Uterus (tissue), 4 donors: ENCODE results near the gene INPP5F. TPM values are rescaled to one million over a fixed set of nuclear protein-coding genes. Genes with fewer than 3 reads are reported as not detected.

Experiments
- DNase-seq, 2 donors: peaks; one replicate each; pipeline ENCODE4 v3.0.0-alpha.2; 2019 to 2020
- H3K27ac ChIP-seq, 2 donors: fragments of 200-600 bp; sonication (generic); 1 replicate in 1 of 2; 2 replicates in 1 of 2; pipeline ENCODE4 v1.5.1; 2016 to 2018
- H3K27me3 ChIP-seq, 2 donors: fragments of 200-600 bp; sonication (generic); one replicate each; pipeline ENCODE4 v1.5.1; 2018 to 2019; ENCODE audit warnings: control low read depth in 1 of 2
- H3K36me3 ChIP-seq, 2 donors: fragments of 200-600 bp; sonication (generic); one replicate each; pipeline ENCODE4 v1.5.1; 2019; ENCODE audit warnings: control low read depth in 1 of 2
- H3K4me1 ChIP-seq, 2 donors: fragments of 200-600 bp; sonication (generic); one replicate each; pipeline ENCODE4 v1.5.1; 2018 to 2019; ENCODE audit warnings: control low read depth in 1 of 2
- H3K4me3 ChIP-seq, 2 donors: fragments of 200-600 bp; sonication (generic); 1 replicate in 1 of 2; 2 replicates in 1 of 2; pipeline ENCODE4 v1.5.1; 2018 to 2019; ENCODE audit warnings: mild to moderate bottlenecking in 1 of 2
- H3K9me3 ChIP-seq, 2 donors: fragments of 200-600 bp; sonication (generic); one replicate each; pipeline ENCODE4 v1.5.1; 2019; ENCODE audit warnings: control low read depth in 1 of 2
- POLR2A ChIP-seq, 2 donors: fragments of 450-650 bp; IDR thresholded peaks; one replicate each; pipeline ENCODE4 v1.6.1; 2016; ENCODE audit warnings: antibody characterized with exemption in 2 of 2, mild to moderate bottlenecking in 1 of 2, moderate library complexity in 1 of 2
- intact Hi-C: fragments of 100-400 bp; cut with DNase I; formaldehyde crosslinking; loops from one replicate; pipeline ENCODE4 v1.15.1; 2023; ENCODE audit warnings: low total_unique reads
- total RNA-seq, 4 donors: library from RNA; depleted of rRNA in 3 of 4; stranded (reverse); fragments of >200 nt in 3 of 4; gene quantifications; one replicate each; pipeline versions ENCODE4 v1.1.0 to v1.2.4, GENCODE V29; 2014 to 2023
- TF ChIP-seq, protein P1 (sequence below), 4 experiments: fragments of 200-600 bp in 2 of 4; fragments of 450-650 bp in 2 of 4; sonication (generic) in 2 of 4; IDR thresholded peaks; one replicate each; pipeline ENCODE4 v1.5.1; 2016 to 2019; ENCODE audit warnings: antibody characterized with exemption in 4 of 4, mild to moderate bottlenecking in 2 of 4, moderate library complexity in 1 of 4
- donor health status: DM: yes; HTN: yes; CAD: no.

The INPP5F gene
- total RNA-seq, 4 donors from 2014 or later: 14.3 to 67.3 (median 27.8) TPM

DNA sequence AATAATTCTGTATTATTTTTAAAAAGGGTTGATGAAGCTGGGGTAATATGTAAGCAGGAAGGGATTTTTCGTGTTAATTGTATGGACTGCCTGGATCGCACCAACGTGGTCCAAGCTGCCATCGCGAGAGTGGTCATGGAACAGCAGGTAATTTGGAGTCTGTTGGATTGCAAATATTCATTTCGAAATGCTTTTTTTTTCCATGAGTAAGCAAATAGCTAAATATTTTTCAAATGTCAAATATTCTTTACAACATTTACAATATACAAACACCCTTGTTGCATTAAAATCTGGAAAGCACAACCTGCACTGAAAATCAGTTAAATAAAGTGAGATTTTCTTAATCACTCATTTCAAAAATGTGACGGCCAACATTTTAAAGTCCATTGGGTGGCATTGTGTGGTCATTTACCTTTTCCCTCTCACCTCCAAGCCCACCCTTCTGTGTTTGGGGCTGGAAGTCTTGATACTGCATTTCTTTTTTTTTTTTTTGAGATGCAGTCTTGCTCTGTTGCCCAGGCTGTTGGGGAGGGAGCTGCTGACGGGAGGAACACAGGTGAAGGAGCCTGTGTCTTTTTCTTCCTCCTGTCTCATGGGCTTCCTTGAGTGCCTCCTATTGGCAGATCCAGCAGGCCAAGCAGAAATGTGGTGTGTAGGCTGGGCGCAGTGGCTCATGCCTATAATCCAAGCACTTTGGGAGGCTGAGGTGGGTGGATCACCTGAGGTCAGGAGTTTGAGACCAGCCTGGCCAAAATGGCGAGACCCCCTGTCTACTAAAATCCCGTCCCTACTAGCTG is 80.7 kb downstream of the INPP5F start:
- Histone ChIP-seq H3K4me1 (no peaks in the 10 kb centered on the region), H3K27me3 (no peaks in the 10 kb centered on the region), H3K27ac (no peak overlapping the region), H3K4me3 (no peak overlapping the region), H3K9me3 (no peaks in the 10 kb centered on the region), H3K36me3 (no peaks in the 10 kb centered on the region)
- intact Hi-C loops: no loop called here
- no peak for TF ChIP-seq POLR2A (IDR thresholded peaks at IDR 0.05)
- TF ChIP-seq, protein P1, sequence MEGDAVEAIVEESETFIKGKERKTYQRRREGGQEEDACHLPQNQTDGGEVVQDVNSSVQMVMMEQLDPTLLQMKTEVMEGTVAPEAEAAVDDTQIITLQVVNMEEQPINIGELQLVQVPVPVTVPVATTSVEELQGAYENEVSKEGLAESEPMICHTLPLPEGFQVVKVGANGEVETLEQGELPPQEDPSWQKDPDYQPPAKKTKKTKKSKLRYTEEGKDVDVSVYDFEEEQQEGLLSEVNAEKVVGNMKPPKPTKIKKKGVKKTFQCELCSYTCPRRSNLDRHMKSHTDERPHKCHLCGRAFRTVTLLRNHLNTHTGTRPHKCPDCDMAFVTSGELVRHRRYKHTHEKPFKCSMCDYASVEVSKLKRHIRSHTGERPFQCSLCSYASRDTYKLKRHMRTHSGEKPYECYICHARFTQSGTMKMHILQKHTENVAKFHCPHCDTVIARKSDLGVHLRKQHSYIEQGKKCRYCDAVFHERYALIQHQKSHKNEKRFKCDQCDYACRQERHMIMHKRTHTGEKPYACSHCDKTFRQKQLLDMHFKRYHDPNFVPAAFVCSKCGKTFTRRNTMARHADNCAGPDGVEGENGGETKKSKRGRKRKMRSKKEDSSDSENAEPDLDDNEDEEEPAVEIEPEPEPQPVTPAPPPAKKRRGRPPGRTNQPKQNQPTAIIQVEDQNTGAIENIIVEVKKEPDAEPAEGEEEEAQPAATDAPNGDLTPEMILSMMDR (IDR thresholded peaks at IDR 0.05): no peak
- DNase-seq: no peak

DNA sequence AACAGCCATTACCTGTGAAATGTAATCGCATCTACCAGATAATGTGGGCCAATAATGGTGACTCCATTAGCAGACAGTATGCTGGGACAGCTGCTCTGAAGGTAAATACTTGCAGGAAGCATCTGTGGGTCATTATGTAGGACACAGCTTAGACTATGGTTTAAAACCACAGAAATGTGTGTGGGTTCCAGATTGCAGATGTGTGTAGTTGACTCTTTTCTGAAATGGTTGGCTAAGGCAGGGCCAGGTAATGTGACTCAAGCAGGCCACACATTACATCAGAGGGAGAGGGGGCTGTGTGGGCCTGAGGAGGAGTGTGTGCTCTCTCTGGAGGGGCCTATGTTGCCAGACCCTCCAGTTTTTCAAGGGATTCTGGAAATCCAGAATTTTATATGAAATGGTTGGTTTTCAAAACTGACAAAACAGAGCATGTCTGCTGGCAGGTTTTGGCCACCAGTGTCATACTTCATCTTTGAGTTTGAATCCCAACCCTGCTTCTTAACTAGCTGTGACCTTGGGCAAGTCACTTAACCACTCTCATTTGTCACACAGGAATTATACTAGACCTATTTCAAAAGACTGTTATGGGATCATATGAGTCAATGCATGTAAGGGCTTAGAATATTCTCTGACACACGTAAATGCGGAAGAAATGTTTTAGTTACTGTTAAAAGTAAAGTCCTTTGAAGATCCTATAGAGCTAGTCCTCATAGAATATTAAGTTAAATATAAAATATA is 82.3 kb downstream of the INPP5F start:
- no peak overlapping the region for H3K4me3 ChIP-seq
- DNase-seq: no peak
- no peaks in the 10 kb centered on the region for H3K27me3 ChIP-seq
- H3K27ac ChIP-seq: no peak overlapping the region
- intact Hi-C loops: no loop called here
- H3K9me3 ChIP-seq: no peaks in the 10 kb centered on the region
- TF ChIP-seq, protein P1 (IDR thresholded peaks at IDR 0.05): no peak
- no peak for TF ChIP-seq POLR2A (IDR thresholded peaks at IDR 0.05)
- H3K36me3 ChIP-seq: no peaks in the 10 kb centered on the region
- H3K4me1 ChIP-seq: no peaks in the 10 kb centered on the region

- Histone ChIP-seq H3K9me3 (no peaks in the 10 kb centered on the region), H3K27me3 (no peaks in the 10 kb centered on the region), H3K4me3 (no peak overlapping the region), H3K36me3 (no peaks in the 10 kb centered on the region), H3K27ac (no peak overlapping the region), H3K4me1 (no peaks in the 10 kb centered on the region)
- no peak for TF ChIP-seq POLR2A (IDR thresholded peaks at IDR 0.05)
- intact Hi-C loops: no loop called here
- no peak for DNase-seq
Measured at GRCh38 chr10:119811122-119811521, 85.3 kb downstream of the INPP5F start.

GRCh38 chr10:119812684-119813083 is 86.8 kb downstream of the INPP5F start:
- Histone ChIP-seq H3K4me1 (no peaks in the 10 kb centered on the region), H3K4me3 (no peak overlapping the region), H3K27me3 (no peaks in the 10 kb centered on the region), H3K36me3 (no peaks in the 10 kb centered on the region), H3K27ac (no peak overlapping the region), H3K9me3 (no peaks in the 10 kb centered on the region)
- no peak for DNase-seq
- TF ChIP-seq POLR2A (IDR thresholded peaks at IDR 0.05): no peak
- TF ChIP-seq, protein P1 (IDR thresholded peaks at IDR 0.05): no peak
- intact Hi-C loops: no loop called here

- DNase-seq: no peak
- intact Hi-C loops: no loop called here
Measured at GRCh38 chr10:119815671-119816070, 89.8 kb downstream of the INPP5F start.

More at GRCh38 chr10:119815671-119816070, 89.8 kb downstream of the INPP5F start:
- TF ChIP-seq, protein P1 (IDR thresholded peaks at IDR 0.05): no peak
- TF ChIP-seq POLR2A (IDR thresholded peaks at IDR 0.05): no peak
- no peaks in the 10 kb centered on the region for H3K36me3 ChIP-seq
- H3K27ac ChIP-seq: no peak overlapping the region
- no peak overlapping the region for H3K4me3 ChIP-seq
- no peaks in the 10 kb centered on the region for H3K27me3 ChIP-seq
- no peaks in the 10 kb centered on the region for H3K4me1 ChIP-seq
- no peaks in the 10 kb centered on the region for H3K9me3 ChIP-seq
